GM19099 (cell line): ENCODE data around the gene KRTAP5-8.

Experiments used
- POLR2A ChIP-seq: IDR thresholded peaks from 3 replicates; pipeline ENCODE4 v1.6.1; 2011; ENCODE audit warnings: low read depth; ENCODE audit not compliant: insufficient read length; ENCODE audit errors: extremely low read depth

The KRTAP5-8 gene

DNA sequence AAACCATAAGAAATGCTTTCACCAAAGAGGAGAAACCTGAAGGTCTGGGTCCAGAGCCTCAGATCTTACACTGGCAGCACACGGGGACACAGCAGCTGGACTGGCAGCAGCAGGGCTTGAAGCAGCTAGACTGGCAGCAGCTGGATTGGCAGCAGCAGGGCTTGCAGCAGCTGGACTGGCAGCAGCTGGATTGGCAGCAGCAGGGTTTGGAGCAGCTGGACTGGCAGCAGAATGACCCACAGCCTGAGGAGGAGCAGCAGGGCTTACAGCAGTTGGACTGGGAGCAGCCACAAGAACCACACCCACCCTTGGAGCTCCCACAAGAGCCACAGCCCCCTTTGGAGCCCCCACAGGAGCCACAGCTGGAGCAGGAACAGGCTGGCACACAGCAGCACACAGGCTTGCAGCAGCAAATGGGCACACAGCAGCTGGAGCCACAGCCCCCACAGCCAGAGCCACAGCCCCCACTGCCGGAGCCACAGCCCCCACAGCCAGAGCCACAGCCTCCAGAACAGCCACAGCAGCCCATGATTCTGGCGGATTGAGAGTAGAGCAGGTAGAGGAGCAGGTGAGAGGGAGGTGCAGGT, 44.6 kb downstream of the KRTAP5-8 start, which contains the start of gene KRTAP5-11:
Gene KRTAP5-11 (minus strand): TSS at position 567 of the 587 bp plus-strand sequence. CDS start 38 bp downstream, at position 529.
- no peak for TF ChIP-seq POLR2A
